ENCODE results near the gene GATA5. TPM values are rescaled to one million over a fixed set of nuclear protein-coding genes. Genes with fewer than 3 reads are reported as not detected.

GATA5 gene
- polyA plus RNA-seq, 1 of the 3 experiments (the other 2 are of a cell fraction) = not detected

DNA sequence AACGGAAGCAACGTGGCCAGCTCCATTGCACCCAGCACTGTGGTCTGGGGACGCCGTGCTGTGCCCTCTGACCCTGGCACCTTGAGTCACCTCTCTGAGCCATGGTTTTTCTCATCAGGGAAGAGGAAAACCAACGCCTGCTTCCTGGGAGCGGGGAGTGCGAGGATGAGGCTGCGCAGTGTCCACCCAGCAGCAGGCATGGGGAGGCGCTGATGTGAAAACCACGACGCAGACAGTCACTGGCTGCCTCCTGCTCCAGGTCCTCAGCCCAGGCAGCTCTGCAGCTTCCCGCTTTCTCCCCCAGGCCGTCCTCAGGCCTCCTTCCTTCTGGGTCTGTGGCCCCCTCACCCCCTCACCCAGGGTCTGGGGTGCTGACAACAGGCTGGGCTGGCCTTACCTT, 14.0 kb downstream of the GATA5 start:
- Histone ChIP-seq H3K4me3 (ENCODE audit: low read depth in 2 of 2, low read length in 1 of 2) (no peak overlapping the region), H3K9ac (no peak overlapping the region), H3K79me2 (ENCODE audit: insufficient read depth) (no peaks in the 10 kb centered on the region), H3K36me3 (replicated peaks in 1 of 2; ENCODE audit: control insufficient read depth in 1 of 2, insufficient read depth in 2 of 2, low read length in 1 of 2) (no peaks in the 10 kb centered on the region), H3K9me3 (no peaks in the 10 kb centered on the region), H3K27ac (ENCODE audit: low read depth in 2 of 2, low read length in 1 of 2) (no peak overlapping the region), H3K4me1 (ENCODE audit: control insufficient read depth in 1 of 2, insufficient read depth in 2 of 2, low read depth in 1 of 2, low read length in 1 of 2) (no peaks in the 10 kb centered on the region; a peak in 1 of 4 replicates), H3K9me2 (no peaks in the 10 kb centered on the region), H3K4me2 (no peak overlapping the region), H2AFZ (ENCODE audit: low read depth) (no peak overlapping the region), H3K27me3 (ENCODE audit: insufficient read depth) (no peaks in the 10 kb centered on the region), H3F3A (replicated peaks; ENCODE audit: insufficient read depth) (no peaks in the 10 kb centered on the region), H4K20me1 (ENCODE audit: insufficient read depth) (no peaks in the 10 kb centered on the region)
- ChIA-PET CTCF (interaction anchor here (0.7 kb wide), 1 partner anchor 18 kb away, joined by 3 read pairs; no protein-coding TSS in a partner anchor), POLR2A (no interaction called here)
- DNase-seq = no peak
- 71% methylated on average over 10 of the region's 13 CpGs for WGBS (ENCODE audit: low lambda C conversion rate)
- no peak for TF ChIP-seq YY1 (IDR thresholded peaks at IDR 0.05; ENCODE audit: low read depth)
- TF ChIP-seq, protein P1, sequence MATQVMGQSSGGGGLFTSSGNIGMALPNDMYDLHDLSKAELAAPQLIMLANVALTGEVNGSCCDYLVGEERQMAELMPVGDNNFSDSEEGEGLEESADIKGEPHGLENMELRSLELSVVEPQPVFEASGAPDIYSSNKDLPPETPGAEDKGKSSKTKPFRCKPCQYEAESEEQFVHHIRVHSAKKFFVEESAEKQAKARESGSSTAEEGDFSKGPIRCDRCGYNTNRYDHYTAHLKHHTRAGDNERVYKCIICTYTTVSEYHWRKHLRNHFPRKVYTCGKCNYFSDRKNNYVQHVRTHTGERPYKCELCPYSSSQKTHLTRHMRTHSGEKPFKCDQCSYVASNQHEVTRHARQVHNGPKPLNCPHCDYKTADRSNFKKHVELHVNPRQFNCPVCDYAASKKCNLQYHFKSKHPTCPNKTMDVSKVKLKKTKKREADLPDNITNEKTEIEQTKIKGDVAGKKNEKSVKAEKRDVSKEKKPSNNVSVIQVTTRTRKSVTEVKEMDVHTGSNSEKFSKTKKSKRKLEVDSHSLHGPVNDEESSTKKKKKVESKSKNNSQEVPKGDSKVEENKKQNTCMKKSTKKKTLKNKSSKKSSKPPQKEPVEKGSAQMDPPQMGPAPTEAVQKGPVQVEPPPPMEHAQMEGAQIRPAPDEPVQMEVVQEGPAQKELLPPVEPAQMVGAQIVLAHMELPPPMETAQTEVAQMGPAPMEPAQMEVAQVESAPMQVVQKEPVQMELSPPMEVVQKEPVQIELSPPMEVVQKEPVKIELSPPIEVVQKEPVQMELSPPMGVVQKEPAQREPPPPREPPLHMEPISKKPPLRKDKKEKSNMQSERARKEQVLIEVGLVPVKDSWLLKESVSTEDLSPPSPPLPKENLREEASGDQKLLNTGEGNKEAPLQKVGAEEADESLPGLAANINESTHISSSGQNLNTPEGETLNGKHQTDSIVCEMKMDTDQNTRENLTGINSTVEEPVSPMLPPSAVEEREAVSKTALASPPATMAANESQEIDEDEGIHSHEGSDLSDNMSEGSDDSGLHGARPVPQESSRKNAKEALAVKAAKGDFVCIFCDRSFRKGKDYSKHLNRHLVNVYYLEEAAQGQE (IDR thresholded peaks at IDR 0.05; ENCODE audit: low read depth, low read length) = no peak
- TF ChIP-seq SIN3A (IDR thresholded peaks at IDR 0.05; ENCODE audit: borderline replicate concordance, low read depth, low read length) = no peak
- no peak for TF ChIP-seq RCOR1 (IDR thresholded peaks at IDR 0.05; ENCODE audit: low read length)
- TF ChIP-seq, protein P2, sequence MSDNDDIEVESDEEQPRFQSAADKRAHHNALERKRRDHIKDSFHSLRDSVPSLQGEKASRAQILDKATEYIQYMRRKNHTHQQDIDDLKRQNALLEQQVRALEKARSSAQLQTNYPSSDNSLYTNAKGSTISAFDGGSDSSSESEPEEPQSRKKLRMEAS (IDR thresholded peaks at IDR 0.05; ENCODE audit: low read depth) = no peak
- no peak for TF ChIP-seq RXRA (IDR thresholded peaks at IDR 0.05; ENCODE audit: borderline replicate concordance, low read depth)
- no peak for TF ChIP-seq TCF12 (IDR thresholded peaks at IDR 0.05)
- no peak for TF ChIP-seq USF2 (IDR thresholded peaks at IDR 0.05; ENCODE audit: borderline replicate concordance, low read depth, low read length)
- TF ChIP-seq, protein P3, sequence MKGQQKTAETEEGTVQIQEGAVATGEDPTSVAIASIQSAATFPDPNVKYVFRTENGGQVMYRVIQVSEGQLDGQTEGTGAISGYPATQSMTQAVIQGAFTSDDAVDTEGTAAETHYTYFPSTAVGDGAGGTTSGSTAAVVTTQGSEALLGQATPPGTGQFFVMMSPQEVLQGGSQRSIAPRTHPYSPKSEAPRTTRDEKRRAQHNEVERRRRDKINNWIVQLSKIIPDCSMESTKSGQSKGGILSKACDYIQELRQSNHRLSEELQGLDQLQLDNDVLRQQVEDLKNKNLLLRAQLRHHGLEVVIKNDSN (IDR thresholded peaks at IDR 0.05; ENCODE audit: borderline replicate concordance, low read depth) = no peak

DNA sequence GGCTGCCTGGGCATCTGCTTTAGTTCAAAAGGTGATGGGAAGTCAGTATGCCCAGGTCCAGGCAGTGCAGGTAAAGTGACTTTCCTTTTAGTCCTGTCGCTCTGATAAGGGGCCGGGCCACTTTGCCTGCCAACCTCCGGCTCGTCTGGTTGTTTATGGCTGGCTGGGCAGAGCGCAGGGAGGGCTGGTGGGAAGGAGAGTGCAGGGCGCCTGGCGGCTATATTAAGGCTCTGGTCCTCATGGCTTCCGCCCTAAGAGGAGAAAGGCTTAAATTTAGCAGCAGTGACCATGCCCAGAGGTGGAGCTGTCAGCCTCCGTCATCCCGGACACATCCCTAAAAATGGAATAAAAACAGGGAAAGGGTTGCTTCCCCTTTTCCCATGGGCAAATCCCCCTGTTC, 14.6 kb downstream of the GATA5 start:
- H3K79me2 ChIP-seq (ENCODE audit: insufficient read depth) = no peaks in the 10 kb centered on the region
- H3K9me3 ChIP-seq = no peaks in the 10 kb centered on the region
- H3K4me2 ChIP-seq = no peak overlapping the region
- ChIA-PET POLR2A (no interaction called here), CTCF (interaction anchor here (1.3 kb wide), 1 partner anchor 156 kb away, joined by 6 read pairs; no protein-coding TSS in a partner anchor)
- no peaks in the 10 kb centered on the region for H3K27me3 ChIP-seq (ENCODE audit: insufficient read depth)
- H3K9me2 ChIP-seq = no peaks in the 10 kb centered on the region
- H3F3A ChIP-seq (replicated peaks; ENCODE audit: insufficient read depth) = no peaks in the 10 kb centered on the region
- H2AFZ ChIP-seq (ENCODE audit: low read depth) = no peak overlapping the region
- H3K9ac ChIP-seq = no peak overlapping the region
- no peaks in the 10 kb centered on the region for H3K36me3 ChIP-seq (replicated peaks in 1 of 2; ENCODE audit: control insufficient read depth in 1 of 2, insufficient read depth in 2 of 2, low read length in 1 of 2)
- DNase-seq = no peak
- H3K4me1 ChIP-seq (ENCODE audit: control insufficient read depth in 1 of 2, insufficient read depth in 2 of 2, low read depth in 1 of 2, low read length in 1 of 2) = no peaks in the 10 kb centered on the region; a peak in 1 of 4 replicates
- 60% methylated on average over 10 of the region's 10 CpGs for WGBS (ENCODE audit: low lambda C conversion rate)
- no peak overlapping the region for H3K4me3 ChIP-seq (ENCODE audit: low read depth in 2 of 2, low read length in 1 of 2)
- no peak overlapping the region for H3K27ac ChIP-seq (ENCODE audit: low read depth in 2 of 2, low read length in 1 of 2)
- no peaks in the 10 kb centered on the region for H4K20me1 ChIP-seq (ENCODE audit: insufficient read depth)
- TF ChIP-seq ZBTB33 (IDR thresholded peaks at IDR 0.05; ENCODE audit: borderline replicate concordance, low read depth) (no peak), GABPA (IDR thresholded peaks at IDR 0.05; ENCODE audit: low read depth) (no peak), USF2 (IDR thresholded peaks at IDR 0.05; ENCODE audit: borderline replicate concordance, low read depth, low read length) (no peak), GATA2 (CRISPR knock-in tag; IDR thresholded peaks at IDR 0.05) (no peak), NRF1 (IDR thresholded peaks at IDR 0.05; ENCODE audit: low read depth, low read length) (no peak), TCF12 (IDR thresholded peaks at IDR 0.05) (no peak), CTCF (IDR thresholded peaks at IDR 0.05) (no peak), ELF1 (IDR thresholded peaks at IDR 0.05) (no peak)
- TF ChIP-seq, protein P2 (IDR thresholded peaks at IDR 0.05; ENCODE audit: low read depth) = no peak
